Stimulated activated naive CD8-positive, alpha-beta T cell treated with anti-CD3 and anti-CD28 coated beads, Interleukin-15, Interleukin-2, amounts not matched to agents 100 ng/mL and 50 ng/mL, for 24 hours (primary cell): ENCODE results near the gene TAF11L2.
"Not testable (repeated sequence)": the region's sequence is repeated elsewhere in the genome, so short reads cannot be mapped to it uniquely, and the experiment has no call there.

ENCODE experiments used
- H3K27ac Mint-ChIP-seq: one replicate; pipeline ENCODE4 v1.8.0; 2021; ENCODE audit warnings: mild to moderate bottlenecking, mixed read lengths
- H3K27me3 Mint-ChIP-seq: one replicate; pipeline ENCODE4 v1.8.0; 2021; ENCODE audit warnings: mixed read lengths
- H3K36me3 Mint-ChIP-seq: one replicate; pipeline ENCODE4 v1.8.0; 2021; ENCODE audit warnings: low read depth, mixed read lengths
- H3K4me1 Mint-ChIP-seq: one replicate; pipeline ENCODE4 v1.8.0; 2021; ENCODE audit warnings: low read depth, mixed read lengths
- H3K4me3 Mint-ChIP-seq: one replicate; pipeline ENCODE4 v1.8.0; 2021; ENCODE audit warnings: mild to moderate bottlenecking, mixed read lengths
- H3K9me3 Mint-ChIP-seq: one replicate; pipeline ENCODE4 v1.8.0; 2021; ENCODE audit warnings: mixed read lengths

TAF11L2 gene

GRCh38 chr5:17497446-17497845 lies 585 bp upstream of the TAF11L2 start:
- Mint-ChIP-seq H3K27ac (no peak overlapping the region), H3K4me1 (no peaks in the 10 kb centered on the region), H3K27me3 (peaks cover 4% of the 10 kb centered on the region), H3K9me3 (peaks cover 10% of the 10 kb centered on the region), H3K36me3 (no peaks in the 10 kb centered on the region), H3K4me3 (no peak overlapping the region)

- Mint-ChIP-seq H3K36me3 (no peaks in the 10 kb centered on the region), H3K4me1 (no peaks in the 10 kb centered on the region), H3K4me3 (no peak overlapping the region), H3K27me3 (no peaks in the 10 kb centered on the region), H3K27ac (no peak overlapping the region), H3K9me3 (peaks cover 5% of the 10 kb centered on the region)
Observed at GRCh38 chr5:17511775-17512325, 13.8 kb downstream of the TAF11L2 start.

GRCh38 chr5:17517526-17517925 lies 19.5 kb downstream of the TAF11L2 start:
- not testable (repeated sequence) for H3K36me3 Mint-ChIP-seq, H3K4me1 Mint-ChIP-seq, H3K27ac Mint-ChIP-seq, H3K27me3 Mint-ChIP-seq, H3K9me3 Mint-ChIP-seq, H3K4me3 Mint-ChIP-seq

- H3K4me1 Mint-ChIP-seq, H3K27me3 Mint-ChIP-seq, H3K27ac Mint-ChIP-seq, H3K36me3 Mint-ChIP-seq, H3K4me3 Mint-ChIP-seq, H3K9me3 Mint-ChIP-seq: not testable (repeated sequence)
Observed at GRCh38 chr5:17518067-17518466, 20.0 kb downstream of the TAF11L2 start, which contains the start of gene TAF11L3. Gene TAF11L3, plus strand, starts transcription at chr5:17518367.

GRCh38 chr5:17519508-17519907 lies 21.5 kb downstream of the TAF11L2 start:
- H3K9me3 Mint-ChIP-seq, H3K27ac Mint-ChIP-seq, H3K27me3 Mint-ChIP-seq, H3K4me3 Mint-ChIP-seq, H3K4me1 Mint-ChIP-seq, H3K36me3 Mint-ChIP-seq: not testable (repeated sequence)

GRCh38 chr5:17521501-17521900 lies 23.5 kb downstream of the TAF11L2 start, which contains the start of gene TAF11L4:
Gene TAF11L4, plus strand, starts transcription at chr5:17521801.
- H3K27ac Mint-ChIP-seq, H3K36me3 Mint-ChIP-seq, H3K9me3 Mint-ChIP-seq, H3K4me1 Mint-ChIP-seq, H3K27me3 Mint-ChIP-seq, H3K4me3 Mint-ChIP-seq: not testable (repeated sequence)

GRCh38 chr5:17524935-17525334 lies 26.9 kb downstream of the TAF11L2 start, which contains the start of gene TAF11L5:
Gene TAF11L5, plus strand, starts transcription at chr5:17525235.
- not testable (repeated sequence) for H3K36me3 Mint-ChIP-seq, H3K9me3 Mint-ChIP-seq, H3K4me1 Mint-ChIP-seq, H3K27me3 Mint-ChIP-seq, H3K4me3 Mint-ChIP-seq, H3K27ac Mint-ChIP-seq

GRCh38 chr5:17526504-17526903 lies 28.5 kb downstream of the TAF11L2 start:
- H3K4me3 Mint-ChIP-seq, H3K36me3 Mint-ChIP-seq, H3K4me1 Mint-ChIP-seq, H3K9me3 Mint-ChIP-seq, H3K27me3 Mint-ChIP-seq, H3K27ac Mint-ChIP-seq: not testable (repeated sequence)

- H3K27ac Mint-ChIP-seq, H3K27me3 Mint-ChIP-seq, H3K4me3 Mint-ChIP-seq, H3K9me3 Mint-ChIP-seq, H3K36me3 Mint-ChIP-seq, H3K4me1 Mint-ChIP-seq: not testable (repeated sequence)
Observed at GRCh38 chr5:17528369-17528768, 30.3 kb downstream of the TAF11L2 start, which contains the start of gene TAF11L6. Gene TAF11L6, plus strand, starts transcription at chr5:17528669.
